ENCODE data around the gene BTBD9. TPM values are rescaled to one million over a fixed set of nuclear protein-coding genes. Genes with fewer than 3 reads are reported as not detected.

The BTBD9 gene
- polyA plus RNA-seq, 1 donor (not counting 4 experiments of a cell fraction or from before 2014, with no cell fraction given): 6.8 TPM

GRCh38 chr6:38161754-38162492, 477.8 kb downstream of the BTBD9 start:
- Histone ChIP-seq H3K36me3 (ENCODE audit: control insufficient read depth in 2 of 2, extremely low read depth in 1 of 2, insufficient read depth in 2 of 2, low read length in 2 of 2) (peaks cover 0 to 2% of the 10 kb centered on the region in 2 experiments), H3K4me1 (ENCODE audit: control insufficient read depth, extremely low read depth, insufficient read depth, low read length) (no peaks in the 10 kb centered on the region), H4K20me1 (ENCODE audit: control insufficient read depth, extremely low read depth, insufficient read depth, low read length) (no peaks in the 10 kb centered on the region), H3K9me3 (ENCODE audit: control insufficient read depth, low read depth, low read length) (no peaks in the 10 kb centered on the region), H2AFZ (ENCODE audit: control insufficient read depth, low read length) (no peak overlapping the region), H3K4me3 (ENCODE audit: control insufficient read depth in 2 of 3, extremely low read depth in 1 of 3, insufficient read depth in 2 of 3, low read depth in 1 of 3, low read length in 3 of 3) (no peak overlapping the region), H3K27ac (ENCODE audit: control insufficient read depth, insufficient read depth, low read length) (no peak overlapping the region), H3K9me1 (ENCODE audit: control insufficient read depth, extremely low read depth, insufficient read depth, low read length) (no peaks in the 10 kb centered on the region), H3K9ac (ENCODE audit: control insufficient read depth, extremely low read depth, insufficient read depth, low read length) (no peak overlapping the region), H3K4me2 (ENCODE audit: control insufficient read depth, extremely low read depth, insufficient read depth, low read depth, low read length) (no peak overlapping the region), H3K27me3 (ENCODE audit: control insufficient read depth, extremely low read depth, insufficient read depth, low read length) (no peaks in the 10 kb centered on the region), H3K79me2 (ENCODE audit: control insufficient read depth, insufficient read depth, low read length) (no peaks in the 10 kb centered on the region)
- FAIRE-seq: no peak
- TF ChIP-seq, protein P1, sequence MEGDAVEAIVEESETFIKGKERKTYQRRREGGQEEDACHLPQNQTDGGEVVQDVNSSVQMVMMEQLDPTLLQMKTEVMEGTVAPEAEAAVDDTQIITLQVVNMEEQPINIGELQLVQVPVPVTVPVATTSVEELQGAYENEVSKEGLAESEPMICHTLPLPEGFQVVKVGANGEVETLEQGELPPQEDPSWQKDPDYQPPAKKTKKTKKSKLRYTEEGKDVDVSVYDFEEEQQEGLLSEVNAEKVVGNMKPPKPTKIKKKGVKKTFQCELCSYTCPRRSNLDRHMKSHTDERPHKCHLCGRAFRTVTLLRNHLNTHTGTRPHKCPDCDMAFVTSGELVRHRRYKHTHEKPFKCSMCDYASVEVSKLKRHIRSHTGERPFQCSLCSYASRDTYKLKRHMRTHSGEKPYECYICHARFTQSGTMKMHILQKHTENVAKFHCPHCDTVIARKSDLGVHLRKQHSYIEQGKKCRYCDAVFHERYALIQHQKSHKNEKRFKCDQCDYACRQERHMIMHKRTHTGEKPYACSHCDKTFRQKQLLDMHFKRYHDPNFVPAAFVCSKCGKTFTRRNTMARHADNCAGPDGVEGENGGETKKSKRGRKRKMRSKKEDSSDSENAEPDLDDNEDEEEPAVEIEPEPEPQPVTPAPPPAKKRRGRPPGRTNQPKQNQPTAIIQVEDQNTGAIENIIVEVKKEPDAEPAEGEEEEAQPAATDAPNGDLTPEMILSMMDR (optimal IDR thresholded peaks at IDR 0.05 in 1 of 3, IDR thresholded peaks at IDR 0.05 in 1 of 3, conservative IDR thresholded peaks at IDR 0.05 in 1 of 3; ENCODE audit: extremely low read depth in 1 of 3, insufficient read depth in 2 of 3, low read length in 3 of 3): no peak
- TF ChIP-seq EZH2 (IDR thresholded peaks at IDR 0.05; ENCODE audit: low read length): no peak
- dilution Hi-C loops (cut with MboI; ENCODE audit: extremely low pct_ligation_motif_present, low sequenced_read_pairs): no loop called here
- DNase-seq (ENCODE audit: low read depth, low spot score): no peak

DNA sequence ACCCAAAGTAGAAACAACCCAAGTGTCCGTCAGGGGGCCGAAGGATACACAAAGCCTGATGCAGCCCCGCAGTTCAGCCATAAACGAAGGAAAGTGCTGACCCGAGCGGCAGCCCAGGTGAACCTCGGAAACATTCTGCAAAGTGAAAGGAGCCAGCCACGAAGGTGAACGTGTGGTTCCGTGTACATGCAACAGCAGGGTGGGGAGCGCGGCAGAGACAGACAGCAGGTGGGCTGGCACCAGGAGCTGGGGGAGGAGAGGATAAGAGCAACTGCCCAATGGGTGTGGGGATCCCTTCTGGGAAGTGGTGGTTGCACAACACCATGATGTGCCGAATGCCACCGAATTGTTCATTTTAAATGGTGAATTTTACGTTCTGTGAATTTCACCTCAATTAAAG, 478.4 kb downstream of the BTBD9 start:
- dilution Hi-C loops (cut with MboI; ENCODE audit: extremely low pct_ligation_motif_present, low sequenced_read_pairs): no loop called here
- no peak for FAIRE-seq
- Histone ChIP-seq H3K36me3 (ENCODE audit: control insufficient read depth in 2 of 2, extremely low read depth in 1 of 2, insufficient read depth in 2 of 2, low read length in 2 of 2) (peaks cover 0 to 3% of the 10 kb centered on the region in 2 experiments), H3K9ac (ENCODE audit: control insufficient read depth, extremely low read depth, insufficient read depth, low read length) (no peak overlapping the region), H3K9me3 (ENCODE audit: control insufficient read depth, low read depth, low read length) (no peaks in the 10 kb centered on the region), H3K9me1 (ENCODE audit: control insufficient read depth, extremely low read depth, insufficient read depth, low read length) (no peaks in the 10 kb centered on the region), H2AFZ (ENCODE audit: control insufficient read depth, low read length) (no peak overlapping the region), H3K79me2 (ENCODE audit: control insufficient read depth, insufficient read depth, low read length) (no peaks in the 10 kb centered on the region), H3K27me3 (ENCODE audit: control insufficient read depth, extremely low read depth, insufficient read depth, low read length) (no peaks in the 10 kb centered on the region), H3K4me1 (ENCODE audit: control insufficient read depth, extremely low read depth, insufficient read depth, low read length) (no peaks in the 10 kb centered on the region), H4K20me1 (ENCODE audit: control insufficient read depth, extremely low read depth, insufficient read depth, low read length) (no peaks in the 10 kb centered on the region), H3K4me3 (ENCODE audit: control insufficient read depth in 2 of 3, extremely low read depth in 1 of 3, insufficient read depth in 2 of 3, low read depth in 1 of 3, low read length in 3 of 3) (no peak overlapping the region), H3K4me2 (ENCODE audit: control insufficient read depth, extremely low read depth, insufficient read depth, low read depth, low read length) (no peak overlapping the region), H3K27ac (ENCODE audit: control insufficient read depth, insufficient read depth, low read length) (no peak overlapping the region)
- TF ChIP-seq, protein P1 (optimal IDR thresholded peaks at IDR 0.05 in 1 of 3, IDR thresholded peaks at IDR 0.05 in 1 of 3, conservative IDR thresholded peaks at IDR 0.05 in 1 of 3; ENCODE audit: extremely low read depth in 1 of 3, insufficient read depth in 2 of 3, low read length in 3 of 3): no peak
- TF ChIP-seq EZH2 (IDR thresholded peaks at IDR 0.05; ENCODE audit: low read length): no peak
- DNase-seq (ENCODE audit: low read depth, low spot score): no peak
